Hepatocyte (in vitro differentiated cells): ENCODE results near the gene PTPN14.

ENCODE experiments used
- CTCF ChIP-seq: fragments of 200-600 bp; sonication (generic); IDR thresholded peaks from 2 replicates; pipeline ENCODE4 v1.5.1; 2016; ENCODE audit warnings: antibody characterized with exemption, mild to moderate bottlenecking; ENCODE audit not compliant: poor library complexity
- EZH2 ChIP-seq: fragments of 200-600 bp; sonication (generic); IDR thresholded peaks from 2 replicates; pipeline ENCODE4 v1.6.1; 2016; ENCODE audit warnings: antibody characterized with exemption, mild to moderate bottlenecking, borderline replicate concordance

DNA sequence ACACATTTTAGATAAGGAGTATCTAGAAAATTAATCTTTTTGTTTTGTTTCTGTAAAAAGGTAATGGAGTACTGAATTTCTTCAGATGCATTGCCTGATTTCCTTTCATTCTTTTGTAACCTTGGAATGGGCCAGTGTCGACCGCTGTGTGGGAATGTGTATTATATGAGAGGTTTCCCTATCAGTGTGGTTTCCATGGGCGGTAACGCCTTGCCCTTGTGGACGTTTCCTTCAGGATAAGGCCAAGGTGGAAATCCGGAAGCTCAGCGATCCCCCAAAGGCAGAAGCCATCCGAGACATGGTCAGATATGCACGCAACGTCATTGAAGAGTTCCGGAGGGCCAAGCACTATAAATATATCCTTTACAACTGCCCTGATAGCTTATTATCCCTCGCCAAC lies 220.7 kb downstream of the PTPN14 start:
- TF ChIP-seq CTCF (no peak), EZH2 (no peak)
